Central memory CD4-positive, alpha-beta T cell (primary cell): Measurements from ENCODE around the gene SREK1.

Experiments used
- DNase-seq: peaks from one replicate; pipeline ENCODE4 v3.0.0; 2022

The SREK1 gene

GRCh38 chr5:66164044-66164790 lies 20.1 kb downstream of the SREK1 start:
- DNase-seq: no peak

DNA sequence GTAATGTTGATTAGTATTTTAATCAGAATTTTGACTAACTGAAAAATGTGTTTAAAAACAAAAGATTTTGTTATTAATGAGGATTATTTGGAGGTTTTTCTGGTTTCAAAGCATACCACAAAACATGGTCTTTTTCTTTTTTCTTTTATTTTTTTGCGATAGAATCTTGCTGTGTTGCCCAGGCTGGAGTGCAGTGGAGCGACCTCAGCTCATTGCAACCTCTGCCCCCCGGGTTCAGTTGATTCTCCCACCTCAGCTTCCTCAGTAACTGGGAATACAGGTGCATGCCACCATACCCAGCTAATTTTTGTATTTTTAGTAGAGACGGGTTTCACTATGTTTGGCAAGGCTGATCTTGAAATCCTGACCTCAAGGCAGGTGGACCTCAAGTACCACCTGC lies 24.1 kb downstream of the SREK1 start:
- no peak for DNase-seq

- DNase-seq: peak; percentile 42
Measured at GRCh38 chr5:66169534-66169933, 25.4 kb downstream of the SREK1 start.

DNA sequence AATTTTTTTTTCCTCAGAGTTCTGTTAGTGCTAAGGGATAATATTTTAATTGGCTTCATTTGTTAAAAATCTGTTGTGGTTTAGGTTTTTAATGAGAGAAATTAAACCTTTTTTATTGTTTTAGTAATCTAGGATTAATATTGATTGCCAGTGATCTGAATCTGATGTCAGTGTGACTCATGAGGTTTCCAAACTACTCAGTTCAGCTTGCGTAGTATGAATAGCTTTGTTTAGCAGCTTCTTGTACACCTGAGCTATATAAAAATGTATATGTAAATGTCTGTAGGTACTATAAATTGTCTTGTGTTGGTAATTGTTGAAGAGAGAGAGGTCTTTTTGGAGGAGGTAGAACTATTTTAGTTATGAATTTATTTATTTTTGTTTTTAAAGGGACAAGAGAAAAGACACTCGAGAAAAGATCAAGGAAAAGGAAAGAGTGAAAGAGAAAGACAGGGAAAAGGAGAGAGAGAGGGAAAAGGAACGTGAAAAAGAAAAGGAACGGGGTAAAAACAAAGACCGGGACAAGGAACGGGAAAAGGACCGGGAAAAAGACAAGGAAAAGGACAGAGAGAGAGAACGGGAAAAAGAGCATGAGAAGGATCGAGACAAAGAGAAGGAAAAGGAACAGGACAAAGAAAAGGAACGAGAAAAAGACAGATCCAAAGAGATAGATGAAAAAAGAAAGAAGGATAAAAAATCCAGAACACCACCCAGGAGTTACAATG lies 26.3 kb downstream of the SREK1 start:
- DNase-seq: no peak

GRCh38 chr5:66171349-66172344 lies 27.5 kb downstream of the SREK1 start:
- peak; percentile 74 for DNase-seq

- DNase-seq: no peak
Measured at GRCh38 chr5:66174338-66174737, 30.2 kb downstream of the SREK1 start.

DNA sequence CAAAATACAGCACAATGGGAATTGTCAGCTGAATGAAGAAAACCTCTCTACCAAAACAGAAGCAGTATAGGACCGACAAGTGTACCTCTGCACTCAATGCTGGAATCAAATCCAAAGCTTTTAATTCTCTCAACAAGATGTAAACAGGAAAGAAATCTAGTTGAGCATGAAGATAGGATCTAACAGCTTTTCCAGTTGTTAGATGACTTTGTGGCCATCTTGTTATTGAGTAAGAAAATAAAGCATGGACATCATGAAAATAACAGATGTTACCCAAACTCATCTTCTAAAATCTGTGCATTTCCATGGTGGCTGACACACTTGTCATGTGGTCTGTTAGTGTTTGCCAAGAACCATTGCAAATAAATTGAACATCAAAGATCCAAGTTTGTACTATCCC lies 34.7 kb downstream of the SREK1 start:
- DNase-seq: no peak

DNA sequence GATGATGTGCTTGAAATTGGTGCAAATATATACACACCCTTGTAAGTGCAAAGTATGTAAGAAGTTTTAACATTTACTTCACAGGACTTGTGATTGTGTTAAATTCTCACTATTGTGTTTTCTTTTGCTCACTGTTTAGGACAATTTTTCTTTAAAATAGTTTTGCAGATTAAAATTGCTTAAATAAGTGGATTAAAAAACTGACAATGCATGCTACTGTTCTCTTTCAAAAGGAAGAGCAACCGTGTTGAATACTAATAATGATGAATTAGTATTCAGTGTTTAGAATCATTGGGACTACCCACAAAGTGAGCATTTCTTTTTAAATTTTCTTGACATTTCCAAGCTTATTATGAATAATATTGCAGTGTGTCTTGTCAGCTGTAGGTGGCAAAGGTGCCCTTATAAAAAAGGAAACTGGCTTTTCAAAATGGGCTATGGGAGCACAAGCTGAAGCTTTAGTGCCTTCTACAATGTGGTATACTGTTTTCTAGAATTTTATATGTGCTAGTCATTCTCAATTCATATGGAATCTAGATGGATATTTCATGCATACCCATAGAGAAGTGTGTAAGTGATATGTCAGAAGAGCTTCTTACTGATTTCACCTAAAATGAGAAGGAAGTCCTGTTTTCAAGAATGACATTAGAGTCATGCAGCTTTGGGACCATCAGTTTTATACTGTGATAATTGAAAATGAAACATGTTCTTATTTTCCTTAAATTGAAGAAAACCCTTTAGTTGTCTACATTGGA lies 35.4 kb downstream of the SREK1 start:
- no peak for DNase-seq

DNA sequence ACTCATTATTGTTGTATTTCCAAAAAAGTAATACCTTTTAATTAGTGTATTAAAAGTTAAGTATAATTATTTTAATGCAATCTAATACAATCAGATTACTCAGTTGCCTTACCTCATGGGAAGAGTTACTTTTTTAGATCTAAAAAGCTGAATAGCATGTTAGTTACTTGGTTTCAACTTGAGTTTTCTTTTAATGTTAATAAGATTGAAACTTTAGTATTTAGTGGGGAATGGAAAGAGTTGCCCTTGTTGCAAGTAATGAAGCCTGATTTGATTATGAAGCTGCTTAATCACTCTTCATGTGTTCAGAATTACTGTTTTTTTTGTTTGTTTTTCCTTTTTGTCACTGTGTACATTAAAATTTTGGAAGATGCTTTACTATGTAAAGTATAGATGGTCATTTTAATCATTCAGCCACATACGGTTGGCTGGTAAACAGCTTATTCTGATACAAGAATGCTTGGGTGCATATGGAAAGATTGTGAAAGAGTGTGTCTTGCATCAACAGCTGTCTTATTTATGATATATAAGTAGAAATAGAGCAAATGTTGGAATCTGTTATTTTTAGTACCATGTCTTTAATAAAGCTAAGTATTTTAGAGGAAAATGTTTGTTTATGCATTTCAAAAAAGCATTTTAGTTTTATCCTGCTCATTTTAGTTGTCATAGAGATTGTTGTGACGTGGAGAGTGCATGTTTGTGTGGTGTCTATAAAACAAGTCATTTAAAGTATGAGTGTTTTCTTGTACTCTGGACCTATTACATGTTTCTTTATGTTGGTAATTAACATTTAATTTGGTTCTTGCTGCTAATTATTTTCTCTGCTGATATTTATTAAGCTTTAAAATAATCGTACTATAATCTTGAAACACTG lies 36.4 kb downstream of the SREK1 start:
- DNase-seq: no peak

GRCh38 chr5:66186108-66186507 lies 42.0 kb downstream of the SREK1 start:
- no peak for DNase-seq

DNA sequence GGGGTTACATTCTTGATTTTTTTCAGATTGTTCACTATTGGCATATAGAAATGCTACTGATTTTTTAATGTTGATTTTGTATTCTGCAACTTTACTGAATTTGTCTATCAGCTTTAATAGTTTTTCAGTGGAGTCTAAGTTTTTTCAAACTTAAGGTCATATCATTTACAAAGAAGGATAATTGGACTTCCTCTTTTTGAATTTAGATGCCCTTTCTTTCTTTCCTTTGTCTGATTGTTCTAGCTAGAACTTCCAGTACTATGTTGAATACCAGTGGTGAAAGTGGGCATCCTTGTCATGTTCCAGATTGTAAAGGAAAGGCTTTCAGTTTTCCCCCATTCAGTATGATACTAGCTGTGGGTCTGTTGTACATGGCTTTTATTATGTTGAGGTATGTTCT lies 49.3 kb downstream of the SREK1 start:
- no peak for DNase-seq

- no peak for DNase-seq
Measured at GRCh38 chr5:66197764-66198405, 53.8 kb downstream of the SREK1 start.

- no peak for DNase-seq
Measured at GRCh38 chr5:66198837-66199236, 54.7 kb downstream of the SREK1 start.

GRCh38 chr5:66203531-66203930 lies 59.4 kb downstream of the SREK1 start:
- no peak for DNase-seq

DNA sequence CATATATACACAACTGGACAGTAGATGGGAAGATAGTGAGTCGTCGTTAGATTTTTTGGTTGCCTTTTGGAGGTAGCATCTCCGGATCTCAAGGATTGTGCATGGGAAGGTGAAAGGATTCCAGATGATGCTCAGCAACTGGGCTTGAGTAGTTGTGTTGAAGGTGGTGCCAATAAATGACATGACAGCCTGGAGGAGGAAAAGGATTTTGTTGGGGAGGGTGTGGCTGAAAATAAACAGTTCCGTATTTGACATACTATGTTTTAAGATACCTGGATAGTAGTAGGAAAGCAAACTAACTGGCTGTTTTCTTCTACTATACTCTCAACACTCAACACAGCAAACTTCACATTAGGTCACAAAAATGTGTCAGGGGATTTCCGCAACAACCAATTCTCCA lies 62.4 kb downstream of the SREK1 start:
- DNase-seq: no peak

GRCh38 chr5:66207800-66208561 lies 63.9 kb downstream of the SREK1 start:
- no peak for DNase-seq

- DNase-seq: no peak
Measured at GRCh38 chr5:66209350-66209749, 65.2 kb downstream of the SREK1 start.

DNA sequence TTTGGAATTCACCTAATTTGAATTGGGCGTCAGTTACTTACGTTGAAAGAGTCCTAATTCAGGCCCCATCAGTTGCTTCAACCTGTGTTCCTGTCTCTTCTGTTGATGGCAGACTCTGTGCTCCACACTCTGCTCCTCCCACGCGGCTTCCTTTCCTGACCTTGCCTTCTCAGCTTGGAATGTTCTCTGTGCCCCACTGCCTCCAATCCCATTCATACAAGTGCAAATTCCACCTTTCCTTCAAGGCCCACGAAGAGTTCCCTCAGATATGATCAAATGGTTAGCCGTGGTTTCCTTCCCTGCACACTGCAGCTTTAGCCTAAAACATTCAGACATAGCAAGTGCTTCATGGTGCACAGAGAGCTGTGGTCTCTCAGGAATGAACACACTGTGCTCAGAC lies 65.7 kb downstream of the SREK1 start:
- no peak for DNase-seq

- DNase-seq: no peak
Measured at GRCh38 chr5:66213533-66213932, 69.4 kb downstream of the SREK1 start.

DNA sequence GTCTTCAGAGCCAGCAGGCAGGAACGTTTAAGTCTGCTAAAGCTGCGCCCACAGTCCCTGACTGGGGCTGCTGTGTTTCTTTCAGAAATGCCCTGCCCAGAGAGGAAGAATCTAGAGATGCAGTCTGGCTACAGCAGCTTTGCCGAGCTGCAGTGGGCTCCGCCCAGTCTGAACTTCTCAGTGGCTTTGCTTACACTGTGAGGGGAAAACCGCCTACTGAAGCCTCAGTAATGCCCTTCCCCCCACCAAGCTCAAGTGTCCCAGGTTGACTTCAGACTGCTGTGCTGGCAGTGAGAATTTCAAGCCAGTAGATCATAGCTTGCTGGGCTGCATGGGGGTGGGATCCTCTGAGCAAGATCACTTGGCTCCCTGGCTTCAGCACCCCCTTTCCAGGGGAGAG lies 78.4 kb downstream of the SREK1 start:
- no peak for DNase-seq
